HG03064 (cell line): ENCODE measurements around the gene MPHOSPH10.
"Not testable (repeated sequence)": the region's sequence is repeated elsewhere in the genome, so short reads cannot be mapped to it uniquely, and the experiment has no call there.

ENCODE experiments used
- ATAC-seq: cut with Tn5 transposase; IDR thresholded peaks from one replicate; pipeline ENCODE4 v1.9.1; 2021; ENCODE audit warnings: low read depth; ENCODE audit not compliant: unreplicated experiment

Gene MPHOSPH10

GRCh38 chr2:71130152-71130904 lies at the start of gene MPHOSPH10, which contains the start of gene MCEE:
Gene MPHOSPH10 (plus strand): TSS chr2:71130634. CDS start chr2:71130666, 32 bp downstream.
Gene MCEE (minus strand): TSS chr2:71130229. CDS start chr2:71130219, 10 bp downstream.
- ATAC-seq = peak; percentile 89

GRCh38 chr2:71082402-71083252 lies 47.8 kb upstream of the MPHOSPH10 start:
- no peak for ATAC-seq

GRCh38 chr2:71083297-71083696 lies 47.1 kb upstream of the MPHOSPH10 start:
- not testable (repeated sequence) for ATAC-seq

- not testable (repeated sequence) for ATAC-seq
Observed at GRCh38 chr2:71083752-71084312, 46.6 kb upstream of the MPHOSPH10 start.

GRCh38 chr2:71085325-71086003 lies 45.0 kb upstream of the MPHOSPH10 start:
- not testable (repeated sequence) for ATAC-seq

- not testable (repeated sequence) for ATAC-seq
Observed at GRCh38 chr2:71089475-71089874, 41.0 kb upstream of the MPHOSPH10 start.

- ATAC-seq = not testable (repeated sequence)
Observed at GRCh38 chr2:71091808-71092207, 38.6 kb upstream of the MPHOSPH10 start.

GRCh38 chr2:71092491-71093260 lies 37.8 kb upstream of the MPHOSPH10 start:
- ATAC-seq = not testable (repeated sequence)

- ATAC-seq = no peak
Observed at GRCh38 chr2:71100195-71100964, 30.1 kb upstream of the MPHOSPH10 start.

- no peak for ATAC-seq
Observed at GRCh38 chr2:71101656-71102055, 28.8 kb upstream of the MPHOSPH10 start.

GRCh38 chr2:71102981-71103681 lies 27.3 kb upstream of the MPHOSPH10 start:
- ATAC-seq = no peak

- ATAC-seq = no peak
Observed at GRCh38 chr2:71103809-71104208, 26.6 kb upstream of the MPHOSPH10 start.

- ATAC-seq = not testable (repeated sequence)
Observed at GRCh38 chr2:71106463-71106862, 24.0 kb upstream of the MPHOSPH10 start.

- no peak for ATAC-seq
Observed at GRCh38 chr2:71108091-71108490, 22.3 kb upstream of the MPHOSPH10 start.

GRCh38 chr2:71113843-71114242 lies 16.6 kb upstream of the MPHOSPH10 start:
- no peak for ATAC-seq

- ATAC-seq = no peak
Observed at GRCh38 chr2:71117063-71117462, 13.4 kb upstream of the MPHOSPH10 start.

GRCh38 chr2:71120195-71120594 lies 10.2 kb upstream of the MPHOSPH10 start:
- ATAC-seq = no peak

- ATAC-seq = no peak
Observed at GRCh38 chr2:71121479-71121878, 9.0 kb upstream of the MPHOSPH10 start.
